SW 1271 (cell line): ENCODE data around the gene GJB6.

Experiments
- DNase-seq, 2 experiments: peaks; one replicate each; lab custom pipeline; 2025; lab: John Stamatoyannopoulos, UW

The GJB6 gene

GRCh38 chr13:20227288-20227687 lies 4.8 kb downstream of the GJB6 start:
- no peak for DNase-seq

GRCh38 chr13:20222553-20222952 lies 9.6 kb downstream of the GJB6 start:
- no peak for DNase-seq

DNA sequence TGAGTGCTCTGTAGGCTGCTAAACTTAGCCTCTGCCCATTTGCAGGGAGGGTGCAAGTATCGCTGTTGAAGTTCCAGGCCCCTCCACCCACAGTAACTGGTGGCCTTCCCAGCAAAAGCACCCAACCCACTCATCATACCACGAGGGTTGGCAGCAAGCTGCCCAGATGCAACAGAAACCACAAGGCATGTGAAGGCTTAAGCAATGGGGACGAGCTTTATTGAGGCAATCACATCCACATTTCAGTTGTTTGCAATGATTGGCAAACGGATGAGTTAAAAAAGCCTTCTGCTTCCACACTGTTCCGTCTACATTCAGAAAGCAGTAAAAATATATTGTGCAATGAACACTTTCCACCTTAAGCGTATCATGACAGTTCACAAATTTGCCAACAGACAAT lies 10.3 kb downstream of the GJB6 start:
- no peak for DNase-seq

DNA sequence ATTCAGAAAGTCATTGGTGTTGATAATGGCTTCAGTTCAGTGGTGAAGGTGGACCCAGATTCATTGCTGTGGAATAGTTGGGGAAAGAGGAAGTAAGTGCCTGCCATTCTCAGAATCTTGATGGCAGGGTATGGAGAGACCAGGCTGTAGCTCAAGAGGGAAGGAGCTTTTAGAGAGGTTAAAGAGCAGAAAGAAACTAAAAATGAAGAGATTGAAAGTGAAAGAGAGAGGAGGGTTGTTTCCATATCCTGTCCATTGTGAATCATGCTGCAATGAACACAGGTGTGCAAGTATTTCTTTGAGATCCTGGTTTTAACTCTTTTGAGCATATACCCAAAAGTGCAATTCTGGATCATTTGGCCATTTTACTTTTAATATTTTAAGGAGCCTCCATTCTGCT lies 12.5 kb downstream of the GJB6 start:
- DNase-seq, result no peak

DNA sequence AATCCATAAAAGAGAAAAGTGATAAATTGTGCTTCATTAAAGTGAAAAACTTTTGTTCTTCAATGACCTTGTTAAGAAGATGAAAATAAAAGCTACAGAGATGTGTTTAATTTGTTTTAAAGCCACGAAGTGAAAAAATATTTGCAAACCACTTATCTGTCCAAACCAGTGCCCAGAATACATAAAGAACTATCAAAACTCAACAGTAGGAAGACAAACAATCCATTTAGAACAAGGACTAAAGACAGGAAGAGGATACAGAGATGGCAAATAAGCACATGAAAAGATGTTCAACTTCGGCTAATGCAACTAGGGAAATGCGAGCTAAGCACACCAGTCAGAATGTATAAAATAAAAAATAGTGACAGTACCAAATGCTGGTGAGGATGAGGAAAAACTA lies 15.0 kb downstream of the GJB6 start:
- no peak for DNase-seq

GRCh38 chr13:20209948-20210347 lies 22.2 kb downstream of the GJB6 start:
- no peak for DNase-seq

GRCh38 chr13:20206698-20207235 lies 25.4 kb downstream of the GJB6 start:
- no peak for DNase-seq

DNA sequence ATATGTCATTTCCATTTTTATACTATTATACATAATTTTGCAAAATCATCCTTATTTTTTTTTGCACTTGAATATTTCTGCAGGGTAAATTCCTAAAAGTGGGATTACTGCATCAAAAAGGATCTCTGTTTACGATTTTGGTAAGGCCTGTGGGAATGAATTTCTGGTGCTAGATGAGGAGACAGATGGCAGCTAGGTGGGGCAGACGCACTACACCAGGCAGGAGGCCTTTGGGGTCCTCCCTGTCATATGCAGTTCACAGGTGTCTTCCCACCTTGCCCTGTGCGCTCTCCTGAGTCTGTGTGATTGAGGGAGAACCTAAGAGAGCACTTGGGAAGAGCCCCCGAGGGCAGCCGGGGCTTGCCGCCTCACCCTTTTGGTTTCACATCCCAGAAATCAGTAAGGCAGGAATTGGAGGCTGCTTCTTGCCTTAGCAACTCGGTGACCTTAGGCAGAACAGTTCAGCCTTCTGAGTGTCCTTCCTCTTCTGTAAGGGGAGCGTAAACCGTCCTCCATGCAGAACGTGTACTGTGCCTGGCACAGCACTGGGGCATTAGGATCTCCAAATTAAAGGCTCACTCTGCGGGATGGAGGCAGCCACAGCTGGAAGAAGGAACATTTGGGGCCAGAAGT lies 25.9 kb downstream of the GJB6 start:
- DNase-seq, result no peak

- no peak for DNase-seq
These were observed 33.3 kb downstream of the GJB6 start for GRCh38 chr13:20198781-20199180.

DNA sequence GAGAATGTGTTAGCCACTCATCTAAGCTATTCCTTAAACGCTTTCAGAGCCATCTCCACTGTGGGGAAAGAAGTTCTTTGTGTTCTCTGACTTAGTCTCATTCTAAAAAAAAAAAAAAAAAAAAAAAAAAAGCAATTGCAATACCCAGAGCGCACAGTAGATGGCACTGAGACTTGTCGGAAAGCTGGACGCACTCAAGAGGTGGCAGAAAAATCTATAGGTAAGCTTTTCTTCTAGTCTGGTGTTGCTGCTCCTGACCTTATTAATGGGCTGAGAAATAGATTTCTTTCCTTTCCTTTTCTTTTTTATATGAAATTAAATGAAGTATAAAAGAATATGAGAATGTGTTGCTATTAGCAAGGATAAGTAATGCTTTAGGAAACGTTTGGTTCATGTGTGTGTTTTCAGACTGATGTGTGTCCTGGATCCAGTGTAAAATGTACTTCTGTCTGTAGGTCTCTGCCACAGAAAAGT lies 34.7 kb downstream of the GJB6 start:
- DNase-seq, result peak in 1 of 2 experiments; percentile 18

- DNase-seq, result no peak
These were observed 36.3 kb downstream of the GJB6 start for GRCh38 chr13:20195801-20196200.

DNA sequence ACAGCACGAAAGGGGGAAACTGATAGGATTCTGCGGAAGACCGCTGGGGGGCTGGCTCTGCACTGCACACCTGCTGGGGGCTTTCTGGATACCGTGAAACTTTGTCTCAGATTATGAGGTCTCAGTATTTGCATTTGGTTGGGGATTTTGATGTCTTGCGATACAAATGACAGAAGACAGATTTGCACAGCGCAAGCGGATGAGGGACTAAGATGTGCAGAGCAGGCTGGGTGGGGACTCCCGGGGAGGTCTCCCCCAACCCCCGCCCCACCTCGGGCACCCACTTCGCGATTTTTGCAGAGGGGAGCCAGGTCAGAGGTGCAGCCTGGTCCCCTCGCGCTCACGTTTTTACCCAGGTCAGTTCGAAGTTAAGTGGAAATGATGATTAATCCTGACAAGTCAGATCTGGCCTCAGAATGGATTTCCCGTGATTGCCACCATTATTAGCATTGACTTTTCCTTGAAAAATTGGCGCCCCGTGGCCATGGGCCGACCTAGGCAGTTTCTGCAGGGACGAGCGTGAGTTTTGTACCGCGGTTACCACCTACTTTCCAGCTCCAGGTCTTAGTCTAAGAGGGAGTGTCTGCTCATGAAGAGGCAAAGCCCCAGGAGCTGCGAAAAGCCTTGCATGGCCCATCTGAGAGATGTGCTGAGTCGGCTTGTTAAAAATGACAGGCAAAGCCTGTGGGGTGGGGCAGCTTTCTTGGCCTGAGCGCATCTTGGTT lies 38.0 kb downstream of the GJB6 start:
- no peak for DNase-seq

DNA sequence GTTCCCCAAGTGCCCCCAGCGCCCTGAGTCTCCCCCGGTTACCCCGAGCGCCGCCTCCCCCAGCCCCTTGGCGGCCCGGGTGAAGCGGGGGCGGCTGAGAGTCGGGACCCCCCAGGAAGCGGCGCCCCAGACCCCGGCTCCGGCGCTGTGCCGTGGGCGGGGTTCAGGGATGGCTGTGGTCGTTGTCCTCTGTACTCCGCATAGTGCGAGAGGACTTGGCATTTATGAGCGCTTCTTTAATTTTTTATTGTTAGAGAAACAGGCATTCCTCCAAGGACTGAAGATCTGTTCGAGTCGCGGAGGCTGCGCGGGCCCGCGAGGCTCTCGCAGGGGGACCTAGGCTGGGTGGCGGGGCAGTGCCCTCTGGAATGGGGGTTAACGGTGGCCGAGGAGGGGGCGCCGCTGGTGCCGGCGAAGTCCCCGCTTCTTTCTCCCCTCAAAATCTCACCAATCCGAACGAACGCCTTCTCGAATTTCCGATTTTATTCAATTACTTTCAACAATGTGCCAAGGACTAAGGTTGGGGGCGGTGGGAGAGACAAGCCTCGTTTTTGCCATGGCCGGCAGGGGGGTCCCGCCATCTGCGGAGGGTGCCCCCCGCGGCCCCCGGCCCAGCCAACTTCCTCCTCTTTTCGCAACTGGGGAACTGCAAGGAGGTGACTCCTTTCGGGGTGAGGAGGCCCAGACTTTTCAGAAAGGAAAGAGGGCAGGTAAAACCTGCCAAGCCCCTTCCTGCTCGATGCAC lies 38.8 kb downstream of the GJB6 start:
- no peak for DNase-seq

DNA sequence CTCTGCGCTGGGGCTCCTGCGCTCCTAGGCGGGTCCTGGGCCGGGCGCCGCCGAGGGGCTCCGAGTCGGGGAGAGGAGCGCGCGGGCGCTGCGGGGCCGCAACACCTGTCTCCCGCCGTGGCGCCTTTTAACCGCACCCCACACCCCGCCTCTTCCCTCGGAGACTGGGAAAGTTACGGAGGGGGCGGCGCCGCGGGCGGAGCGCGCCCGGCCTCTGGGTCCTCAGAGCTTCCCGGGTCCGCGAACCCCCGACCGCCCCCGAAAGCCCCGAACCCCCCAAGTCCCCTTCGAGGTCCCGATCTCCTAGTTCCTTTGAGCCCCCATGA lies 39.3 kb downstream of the GJB6 start, which contains the start of gene GJB2:
Gene GJB2, minus strand, starts transcription at position 103 of the 326 bp plus-strand sequence. CDS start 3,357 bp downstream, outside the sequence.
- DNase-seq, result no peak

DNA sequence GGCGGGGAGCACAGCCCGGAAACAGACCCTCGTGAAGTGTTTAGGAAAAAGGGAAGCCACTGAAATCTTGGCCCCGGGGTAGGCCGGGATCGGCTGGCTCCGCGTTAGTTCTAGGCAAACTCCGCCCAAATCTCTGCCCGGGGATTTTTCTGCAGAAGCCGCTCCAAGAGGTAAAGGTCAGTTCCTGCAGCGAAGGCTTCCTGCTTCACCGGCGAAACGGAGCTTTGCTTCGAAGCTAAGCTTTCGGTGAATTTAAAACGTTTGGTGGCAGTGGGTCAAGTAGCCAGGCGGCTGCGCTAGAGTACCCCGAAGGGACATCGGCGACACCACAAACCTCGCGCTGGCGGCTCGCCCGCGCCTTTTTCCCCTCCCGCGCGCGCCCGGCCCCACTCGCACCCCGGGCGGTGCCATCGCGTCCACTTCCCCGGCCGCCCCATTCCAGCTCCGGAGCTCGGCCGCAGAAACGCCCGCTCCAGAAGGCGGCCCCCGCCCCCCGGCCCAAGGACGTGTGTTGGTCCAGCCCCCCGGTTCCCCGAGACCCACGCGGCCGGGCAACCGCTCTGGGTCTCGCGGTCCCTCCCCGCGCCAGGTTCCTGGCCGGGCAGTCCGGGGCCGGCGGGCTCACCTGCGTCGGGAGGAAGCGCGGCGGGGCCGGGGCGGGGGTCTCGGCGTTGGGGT lies 39.8 kb downstream of the GJB6 start:
- DNase-seq, result peak in 1 of 2 experiments; percentile 7

DNA sequence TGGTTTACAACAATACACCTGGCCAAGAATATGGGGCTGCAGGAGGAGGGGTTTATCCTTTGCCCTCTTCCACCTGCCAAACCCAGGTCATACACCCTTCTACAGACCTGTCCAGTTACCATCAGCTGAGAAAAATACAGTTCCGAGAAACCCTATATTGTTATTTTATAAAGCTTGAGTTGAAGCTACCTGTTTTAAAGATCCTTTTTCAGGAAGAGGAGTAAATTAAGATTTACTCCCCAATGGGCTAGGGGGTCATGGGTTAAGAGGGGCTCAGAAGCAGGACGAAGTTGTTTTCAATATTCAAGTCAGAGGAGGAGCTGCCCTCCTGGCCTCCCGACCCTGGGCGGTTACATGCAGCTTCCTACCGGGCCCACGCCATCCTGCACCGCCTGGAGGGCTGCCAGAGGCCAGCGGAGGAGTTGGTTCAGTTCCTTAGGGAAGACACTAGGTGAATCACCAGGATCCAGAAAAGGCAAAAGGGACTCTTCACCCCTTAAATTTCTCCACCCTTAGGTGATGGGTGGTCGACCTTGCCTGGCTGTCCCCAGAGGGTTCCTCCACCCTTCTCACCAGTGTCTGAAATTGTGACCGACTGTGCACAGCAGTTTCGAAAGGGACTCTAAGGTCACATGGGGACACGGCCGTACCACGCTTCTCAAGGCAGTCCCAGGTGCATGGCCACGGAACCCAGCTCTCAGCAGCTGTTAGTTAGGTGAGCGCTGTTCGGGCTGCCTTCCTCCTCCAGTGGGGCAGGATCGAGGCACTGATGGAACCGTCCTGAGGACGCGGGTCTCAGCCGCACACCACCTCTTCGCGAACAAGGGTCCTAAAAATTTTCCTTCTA lies 40.6 kb downstream of the GJB6 start:
- no peak for DNase-seq

GRCh38 chr13:20190481-20191310 lies 41.4 kb downstream of the GJB6 start:
- DNase-seq, result no peak

DNA sequence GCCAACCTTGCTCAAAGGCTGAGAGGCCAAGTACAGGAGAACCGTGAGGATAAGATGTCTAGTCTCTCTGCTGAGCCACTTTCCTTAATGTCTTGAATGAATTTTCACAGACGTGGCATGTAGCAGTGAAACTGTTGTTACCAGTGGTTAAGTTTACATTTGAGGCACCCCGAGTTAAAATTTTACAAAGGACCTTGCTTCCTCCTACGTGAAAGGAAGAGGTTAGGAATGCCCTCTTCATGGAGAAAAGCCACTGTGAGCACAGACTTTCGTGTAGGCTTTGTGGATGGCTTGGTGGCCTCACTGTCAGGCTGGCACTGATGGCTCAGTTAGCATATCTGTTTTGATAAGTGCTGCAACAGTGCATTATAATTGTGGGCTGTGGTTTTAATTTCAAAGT lies 42.0 kb downstream of the GJB6 start:
- DNase-seq, result no peak

- no peak for DNase-seq
These were observed 43.2 kb downstream of the GJB6 start for GRCh38 chr13:20188667-20189553.
